Measurements from ENCODE around the gene PIK3C3.

The PIK3C3 gene

GRCh38 chr18:42126586-42126985, 171.6 kb downstream of the PIK3C3 start:
- no peak for DNase-seq (ENCODE audit: low read depth in 2 of 2)

DNA sequence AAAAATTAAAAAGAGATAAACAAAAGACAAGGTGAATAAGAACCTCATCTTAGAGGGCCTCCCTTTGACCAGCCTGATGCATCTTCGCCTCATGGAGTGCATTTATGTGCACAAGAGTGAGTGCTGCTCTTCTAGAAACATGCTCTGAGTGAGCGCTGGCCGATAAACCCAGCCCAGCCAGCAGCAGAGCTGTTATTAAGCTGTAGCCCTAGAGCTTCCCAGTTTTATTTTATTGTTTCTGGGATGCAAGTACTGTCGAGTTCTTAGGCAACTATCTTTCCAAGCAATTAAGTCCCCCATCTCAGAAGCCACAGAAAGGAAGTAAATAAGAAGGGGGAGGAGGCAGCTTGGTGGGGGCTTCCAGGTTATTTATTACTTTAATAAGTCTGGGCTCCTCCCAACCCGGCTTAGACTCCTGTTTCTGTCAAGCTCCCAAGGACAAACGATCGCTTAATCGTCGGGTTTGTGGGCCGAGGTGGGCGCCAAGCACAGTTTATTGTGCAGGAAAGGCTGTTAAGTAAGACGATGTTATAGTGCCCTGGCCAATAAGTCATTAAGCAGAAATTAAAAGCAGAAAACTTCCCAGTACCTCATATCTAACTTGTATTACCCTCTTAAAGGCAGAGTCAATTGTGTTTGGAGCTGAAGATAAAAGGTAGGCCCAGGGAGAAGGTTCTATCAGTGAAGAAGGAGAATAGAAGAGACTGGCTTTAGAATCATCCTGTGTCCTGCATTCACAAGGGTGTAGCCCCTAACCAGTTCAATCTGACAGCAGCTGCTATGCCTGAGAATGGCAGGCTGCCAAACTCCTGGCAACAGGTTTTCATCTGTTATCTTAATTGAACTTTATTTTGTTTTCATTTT, 176.3 kb downstream of the PIK3C3 start:
- no peak for DNase-seq (ENCODE audit: low read depth in 2 of 2)

GRCh38 chr18:42131930-42132244, 176.9 kb downstream of the PIK3C3 start:
- DNase-seq (ENCODE audit: low read depth in 2 of 2) = no peak

All from fibroblast of skin of left quadriceps (primary cell).